IPS DF 4.7 (cell line): ENCODE measurements around the gene KRAS.

ENCODE experiments used
- DNase-seq: peaks from one replicate; pipeline ENCODE4 v3.0.0-alpha.2; 2013; ENCODE audit warnings: low spot score; ENCODE audit errors: extremely low read depth

The KRAS gene

GRCh38 chr12:25256005-25256404 is 5.3 kb upstream of the KRAS start:
- no peak for DNase-seq

DNA sequence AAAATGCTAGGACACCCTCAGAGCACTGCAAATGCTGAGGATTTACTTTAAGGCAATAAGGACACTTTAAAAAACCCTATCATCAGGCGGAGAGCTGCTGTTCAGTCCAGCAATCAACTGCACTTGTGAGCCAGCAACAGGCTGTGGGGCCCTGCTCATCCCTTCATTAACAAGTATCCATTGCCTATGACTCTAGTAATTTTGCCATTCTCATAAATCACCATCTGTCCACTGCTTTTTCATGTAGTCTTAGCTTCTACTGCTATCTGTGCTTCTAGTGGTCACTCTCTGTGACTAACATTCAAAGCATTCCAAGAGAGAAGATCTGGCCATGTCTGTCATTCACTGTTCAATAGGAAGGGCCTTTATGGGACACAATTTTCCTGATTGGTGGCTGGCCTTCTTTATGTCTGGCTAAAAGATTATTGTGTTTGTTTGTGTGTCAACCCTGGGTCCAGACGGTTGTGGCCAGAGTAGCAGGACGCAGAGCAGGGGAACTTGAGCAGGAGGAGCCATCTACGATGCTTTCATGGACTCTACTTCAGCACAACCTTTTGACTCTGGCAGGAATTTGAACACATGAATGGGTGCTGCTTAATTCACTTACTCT is 3.6 kb upstream of the KRAS start:
- no peak for DNase-seq

GRCh38 chr12:25253371-25254068 is 2.8 kb upstream of the KRAS start:
- DNase-seq = no peak

- DNase-seq = no peak
Observed at GRCh38 chr12:25252946-25253345, 2.2 kb upstream of the KRAS start.

- DNase-seq = no peak
Observed at GRCh38 chr12:25251769-25252168, 1.0 kb upstream of the KRAS start.

- no peak for DNase-seq
Observed at GRCh38 chr12:25249931-25250738, 594 bp downstream of the KRAS start.

- no peak for DNase-seq
Observed at GRCh38 chr12:25248732-25249131, 2.0 kb downstream of the KRAS start.

DNA sequence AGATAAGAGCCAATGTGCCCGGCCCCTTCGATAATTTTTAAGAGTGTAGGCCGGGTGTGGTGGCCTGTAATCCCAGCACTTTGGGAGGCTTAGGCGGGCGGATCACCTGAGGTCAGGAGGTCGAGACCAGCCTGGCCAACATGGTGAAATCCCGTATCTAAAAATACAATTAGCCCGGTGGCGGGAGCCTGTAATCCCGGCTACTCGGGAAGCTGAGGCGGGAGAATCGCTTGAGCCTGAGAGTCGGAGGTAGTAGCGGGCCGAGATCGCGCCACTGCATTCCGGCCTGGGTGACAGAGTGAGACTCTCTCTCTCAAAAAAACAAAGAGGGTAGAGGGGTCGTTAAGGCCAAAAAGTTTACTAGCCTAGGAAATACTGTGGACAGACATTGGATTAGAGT is 2.6 kb downstream of the KRAS start:
- no peak for DNase-seq

GRCh38 chr12:25245491-25245890 is 5.2 kb downstream of the KRAS start:
- DNase-seq = no peak

- no peak for DNase-seq
Observed at GRCh38 chr12:25243680-25243990, 7.1 kb downstream of the KRAS start.

- no peak for DNase-seq
Observed at GRCh38 chr12:25242981-25243679, 7.6 kb downstream of the KRAS start.

- no peak for DNase-seq
Observed at GRCh38 chr12:25241167-25242020, 9.3 kb downstream of the KRAS start.

DNA sequence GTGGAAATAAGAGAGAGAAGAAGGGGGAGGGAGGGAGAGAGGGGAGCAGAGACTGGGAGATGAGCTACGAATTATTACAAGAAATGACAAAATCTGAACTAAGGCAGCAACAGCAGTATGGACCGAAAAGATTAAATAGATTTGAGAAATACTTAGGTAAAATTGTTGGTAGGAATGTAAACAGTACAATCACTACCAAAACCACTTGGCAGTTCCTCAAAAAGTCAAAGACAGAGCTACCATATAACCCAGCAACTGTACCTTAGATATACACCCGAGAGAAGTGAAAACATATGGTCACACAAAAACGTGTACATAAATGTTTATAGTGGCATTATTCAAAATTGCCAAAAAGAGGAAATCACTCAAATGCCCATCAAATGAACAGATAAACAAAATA is 14.1 kb downstream of the KRAS start:
- DNase-seq = no peak

GRCh38 chr12:25236190-25236589 is 14.5 kb downstream of the KRAS start:
- DNase-seq = no peak

DNA sequence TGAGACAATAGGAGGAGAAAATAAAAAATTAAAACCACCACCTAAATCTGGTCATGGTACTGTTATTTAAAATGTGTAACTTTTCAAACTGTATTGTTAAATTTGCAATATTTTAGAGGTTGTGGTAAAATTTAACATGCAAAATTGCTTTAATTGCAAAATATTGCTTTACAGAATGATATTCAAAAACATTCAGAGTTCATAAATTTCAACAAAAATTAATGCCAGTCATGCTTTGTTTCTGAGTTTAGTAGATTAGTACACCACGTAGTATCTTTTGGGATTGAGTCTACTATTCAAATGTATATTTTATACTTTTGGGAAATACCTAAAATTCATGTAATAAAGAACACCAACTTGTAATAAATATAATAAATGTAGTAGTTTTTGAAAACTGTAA is 37.4 kb downstream of the KRAS start:
- no peak for DNase-seq

GRCh38 chr12:25208554-25208953 is 42.2 kb downstream of the KRAS start:
- DNase-seq = no peak

- no peak for DNase-seq
Observed at GRCh38 chr12:25207846-25208245, 42.9 kb downstream of the KRAS start.

GRCh38 chr12:25207411-25207810 is 43.3 kb downstream of the KRAS start:
- DNase-seq = no peak

- no peak for DNase-seq
Observed at GRCh38 chr12:25202137-25202536, 48.6 kb downstream of the KRAS start.

GRCh38 chr12:25200703-25201102 is 50.0 kb downstream of the KRAS start:
- DNase-seq = no peak

- no peak for DNase-seq
Observed at GRCh38 chr12:25197608-25198007, 53.1 kb downstream of the KRAS start.
